HAP-1 (cell line): Measurements from ENCODE around the gene NAT9.

ENCODE experiments used
- DNase-seq, 2 experiments: peaks; one replicate each; pipeline ENCODE4 v3.0.0-alpha.2; 2016 to 2020; ENCODE audit warnings: low spot score in 2 of 2
- H3K27me3 ChIP-seq: fragments of 250-450 bp; sonication (Bioruptor Pico); 2 replicates; pipeline ENCODE4 v1.5.1; 2020; ENCODE audit warnings: low read depth, mild to moderate bottlenecking, moderate library complexity
- H3K36me3 ChIP-seq: fragments of 250-450 bp; sonication (Bioruptor Pico); replicated peaks from 2 replicates; pipeline ENCODE4 v1.5.1; 2020; ENCODE audit warnings: mild to moderate bottlenecking
- H3K4me1 ChIP-seq: fragments of 250-450 bp; sonication (Bioruptor Pico); 2 replicates; pipeline ENCODE4 v1.5.1; 2020; ENCODE audit warnings: mild to moderate bottlenecking
- H3K4me3 ChIP-seq: fragments of 250-450 bp; sonication (Bioruptor Pico); 2 replicates; pipeline ENCODE4 v1.5.1; 2020; ENCODE audit warnings: mild to moderate bottlenecking, moderate library complexity
- H3K9me3 ChIP-seq: fragments of 250-450 bp; sonication (Bioruptor Pico); 2 replicates; pipeline ENCODE4 v1.5.1; 2020; ENCODE audit warnings: mild to moderate bottlenecking, moderate library complexity
- in situ Hi-C: fragments of 300-500 bp; cut with MboI; formaldehyde crosslinking; loops from 3 replicates; pipeline ENCODE4 v1.14.3; 2020; ENCODE audit warnings: low sequenced_read_pairs, inconsistent platforms, mixed read lengths

NAT9 gene

DNA sequence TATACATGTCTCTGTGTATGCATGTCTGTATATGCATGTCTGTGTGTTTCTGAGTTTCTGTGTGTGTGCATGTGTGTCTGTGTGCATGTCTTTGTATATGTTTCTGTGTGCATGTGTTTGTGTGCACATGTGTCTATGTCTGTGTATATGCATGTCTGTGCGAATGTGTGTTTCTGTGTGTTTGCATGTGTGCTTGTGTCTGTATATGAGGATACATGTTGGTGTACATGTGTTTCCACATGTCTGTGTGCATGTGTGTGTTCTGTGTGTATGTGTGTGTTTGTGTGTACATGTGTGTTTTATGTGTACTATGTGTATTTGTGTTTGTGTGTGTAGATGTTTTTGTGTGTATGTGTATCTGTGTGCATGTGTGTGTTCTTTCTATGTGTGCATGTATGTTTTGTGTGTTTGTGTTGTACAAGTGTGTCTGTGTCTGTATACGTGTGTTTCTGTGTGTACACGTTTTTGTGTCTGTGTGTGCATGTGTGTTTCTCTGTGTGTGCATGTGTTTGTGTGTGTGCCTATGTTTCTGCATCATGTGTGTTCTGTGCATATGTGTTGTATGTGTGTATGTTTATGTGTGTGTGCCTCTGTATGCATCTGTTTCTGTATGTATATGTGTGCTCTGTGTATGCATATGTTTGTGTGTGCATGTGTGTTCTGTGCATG lies 48.0 kb downstream of the NAT9 start:
- H3K9me3 ChIP-seq: no peaks in the 10 kb centered on the region
- in situ Hi-C loops: no loop called here

DNA sequence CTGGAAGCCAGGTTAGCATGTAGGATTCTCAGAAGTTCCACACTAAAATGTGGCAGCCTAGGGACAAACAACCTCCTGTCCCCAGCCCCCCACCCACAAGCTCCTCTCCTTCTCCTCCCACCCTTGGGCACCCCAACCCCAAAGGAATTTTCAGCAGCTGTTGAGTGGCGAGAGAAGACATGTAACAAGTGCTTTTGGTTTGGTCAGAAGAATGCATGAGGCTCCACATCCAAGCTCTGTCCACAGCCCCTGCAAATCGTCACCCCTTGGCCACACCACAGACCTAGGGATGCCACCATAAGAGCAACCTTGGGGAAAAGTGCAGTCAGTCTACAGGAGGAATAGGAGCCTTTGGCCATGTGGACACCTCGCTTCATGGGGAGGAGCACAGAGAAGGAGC lies 51.0 kb downstream of the NAT9 start:
- Histone ChIP-seq H3K4me3 (no peak overlapping the region), H3K9me3 (no peaks in the 10 kb centered on the region), H3K4me1 (no peaks in the 10 kb centered on the region), H3K36me3 (no peaks in the 10 kb centered on the region), H3K27me3 (no peaks in the 10 kb centered on the region)
- in situ Hi-C loops: no loop called here
- DNase-seq: no peak

More for the DNA sequence above, 48.0 kb downstream of the NAT9 start:
- DNase-seq: no peak
- Histone ChIP-seq H3K27me3 (no peaks in the 10 kb centered on the region), H3K36me3 (no peaks in the 10 kb centered on the region), H3K4me1 (no peaks in the 10 kb centered on the region), H3K4me3 (no peak overlapping the region)

DNA sequence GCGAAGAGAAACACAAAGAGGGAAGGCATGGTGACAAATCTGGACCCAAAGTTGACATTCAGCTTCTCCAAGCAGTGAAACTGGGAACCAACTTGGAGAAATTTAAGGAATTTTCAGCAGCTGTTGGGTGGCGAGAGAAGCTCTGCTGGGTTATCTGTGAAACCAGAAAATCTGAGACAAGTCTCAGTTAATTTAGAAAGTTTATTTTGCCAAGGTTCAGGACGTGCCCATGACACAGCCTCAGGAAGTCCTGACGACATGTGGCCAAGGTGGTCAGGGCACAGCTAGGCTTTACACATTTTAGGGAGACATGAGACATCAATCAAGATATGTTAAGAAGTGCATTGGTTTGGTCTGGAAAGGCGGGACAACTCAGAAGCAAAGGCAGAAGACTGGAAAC lies 52.3 kb downstream of the NAT9 start:
- in situ Hi-C loops: no loop called here
- H3K4me1 ChIP-seq: no peaks in the 10 kb centered on the region
- no peak overlapping the region for H3K4me3 ChIP-seq
- H3K36me3 ChIP-seq: no peaks in the 10 kb centered on the region
- no peak for DNase-seq
- no peaks in the 10 kb centered on the region for H3K9me3 ChIP-seq
- H3K27me3 ChIP-seq: no peaks in the 10 kb centered on the region

DNA sequence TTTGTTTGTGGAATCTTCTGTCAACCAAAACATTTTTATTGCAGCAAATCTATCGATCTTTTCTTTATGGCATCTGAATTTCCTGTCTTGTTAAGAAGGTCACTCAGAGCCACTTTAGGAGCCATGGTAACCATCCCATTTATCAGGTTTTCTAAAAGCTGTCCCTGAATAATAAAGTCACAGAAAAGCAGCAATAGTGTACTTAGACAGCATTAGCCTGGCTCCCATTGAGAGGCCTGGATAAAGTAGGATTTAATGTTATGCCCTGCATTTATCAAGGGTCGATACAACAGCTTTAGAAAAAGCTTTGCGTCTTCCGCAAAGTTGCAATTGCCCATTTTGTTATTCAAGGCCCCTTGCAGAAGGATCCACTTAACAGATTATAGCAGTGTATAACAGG lies 53.4 kb downstream of the NAT9 start:
- Histone ChIP-seq H3K4me3 (no peak overlapping the region), H3K27me3 (no peaks in the 10 kb centered on the region; the same call in 1 of the 2 replicates), H3K36me3 (no peaks in the 10 kb centered on the region), H3K4me1 (no peaks in the 10 kb centered on the region), H3K9me3 (no peaks in the 10 kb centered on the region)
- no peak for DNase-seq
- in situ Hi-C loops: no loop called here
